ENCODE data around the gene THY1. TPM values are rescaled to one million over a fixed set of nuclear protein-coding genes. Genes with fewer than 3 reads are reported as not detected.

The THY1 gene
- total RNA-seq, 1 donor, result 400 TPM

DNA sequence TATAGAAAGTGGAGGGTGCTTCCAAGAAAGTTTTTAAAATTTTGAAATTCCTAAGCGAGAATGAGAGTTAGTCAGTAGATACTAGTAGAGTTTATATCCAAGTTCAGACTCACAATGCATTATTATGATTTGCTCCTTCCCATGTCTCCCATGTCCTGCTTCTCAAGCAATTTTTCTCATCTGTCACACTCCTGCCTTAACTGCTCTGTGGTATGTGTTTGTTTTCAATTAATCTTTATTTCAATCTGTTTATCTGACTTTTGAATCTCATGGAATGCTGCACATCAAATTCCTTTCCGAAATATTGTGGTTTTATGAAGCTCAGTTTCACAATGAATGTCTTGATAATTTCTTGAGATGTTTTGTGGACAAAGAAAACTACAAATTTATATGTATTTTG is 18.1 kb downstream of the THY1 start:
- no peak overlapping the region for H2AFZ ChIP-seq (ENCODE audit: low read length)
- no peak overlapping the region for H3K4me3 ChIP-seq (ENCODE audit: insufficient read depth, low read length)
- no peaks in the 10 kb centered on the region for H3K27me3 ChIP-seq (ENCODE audit: insufficient read depth, low read length)
- no peak overlapping the region for H3K27ac ChIP-seq (ENCODE audit: low read depth, low read length)
- H3K4me2 ChIP-seq (ENCODE audit: insufficient read depth, low read length), result no peak overlapping the region
- H3K79me2 ChIP-seq (ENCODE audit: insufficient read depth, low read length), result no peaks in the 10 kb centered on the region
- H3K9me3 ChIP-seq (ENCODE audit: low read depth, low read length), result no peaks in the 10 kb centered on the region
- H4K20me1 ChIP-seq (ENCODE audit: insufficient read depth, low read length), result no peaks in the 10 kb centered on the region
- no peak for DNase-seq (ENCODE audit: insufficient read length, low spot score, missing footprints)
- TF ChIP-seq, protein P1, sequence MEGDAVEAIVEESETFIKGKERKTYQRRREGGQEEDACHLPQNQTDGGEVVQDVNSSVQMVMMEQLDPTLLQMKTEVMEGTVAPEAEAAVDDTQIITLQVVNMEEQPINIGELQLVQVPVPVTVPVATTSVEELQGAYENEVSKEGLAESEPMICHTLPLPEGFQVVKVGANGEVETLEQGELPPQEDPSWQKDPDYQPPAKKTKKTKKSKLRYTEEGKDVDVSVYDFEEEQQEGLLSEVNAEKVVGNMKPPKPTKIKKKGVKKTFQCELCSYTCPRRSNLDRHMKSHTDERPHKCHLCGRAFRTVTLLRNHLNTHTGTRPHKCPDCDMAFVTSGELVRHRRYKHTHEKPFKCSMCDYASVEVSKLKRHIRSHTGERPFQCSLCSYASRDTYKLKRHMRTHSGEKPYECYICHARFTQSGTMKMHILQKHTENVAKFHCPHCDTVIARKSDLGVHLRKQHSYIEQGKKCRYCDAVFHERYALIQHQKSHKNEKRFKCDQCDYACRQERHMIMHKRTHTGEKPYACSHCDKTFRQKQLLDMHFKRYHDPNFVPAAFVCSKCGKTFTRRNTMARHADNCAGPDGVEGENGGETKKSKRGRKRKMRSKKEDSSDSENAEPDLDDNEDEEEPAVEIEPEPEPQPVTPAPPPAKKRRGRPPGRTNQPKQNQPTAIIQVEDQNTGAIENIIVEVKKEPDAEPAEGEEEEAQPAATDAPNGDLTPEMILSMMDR (IDR thresholded peaks at IDR 0.05; ENCODE audit: extremely low read depth, low read depth, low read length), result no peak
- no peaks in the 10 kb centered on the region for H3K4me1 ChIP-seq (ENCODE audit: insufficient read depth, low read length)
- no peaks in the 10 kb centered on the region for H3K36me3 ChIP-seq (ENCODE audit: insufficient read depth, low read length)

DNA sequence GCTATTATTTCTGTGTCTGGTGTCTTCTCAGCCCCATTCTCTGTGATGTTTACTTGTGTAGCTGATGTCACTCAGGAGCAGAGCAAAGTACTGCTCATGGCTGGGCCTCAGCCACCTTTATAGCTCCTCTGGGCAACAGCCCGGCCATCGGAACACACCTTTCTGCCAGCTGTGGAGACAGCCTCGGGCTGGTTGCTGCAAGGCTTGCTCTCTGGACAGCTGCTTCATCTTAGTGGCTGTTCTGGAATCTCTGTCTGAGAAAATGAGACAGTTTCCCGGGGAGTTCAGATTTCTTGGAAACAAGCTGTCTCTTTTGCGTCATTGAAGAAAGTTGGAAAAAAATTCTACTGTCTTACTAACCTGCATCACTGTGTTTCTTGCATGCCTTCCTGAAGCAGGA is 20.0 kb downstream of the THY1 start:
- TF ChIP-seq, protein P1 (IDR thresholded peaks at IDR 0.05; ENCODE audit: extremely low read depth, low read depth, low read length), result no peak
- Histone ChIP-seq H3K36me3 (ENCODE audit: insufficient read depth, low read length) (no peaks in the 10 kb centered on the region), H3K27ac (ENCODE audit: low read depth, low read length) (no peak overlapping the region), H2AFZ (ENCODE audit: low read length) (no peak overlapping the region), H4K20me1 (ENCODE audit: insufficient read depth, low read length) (no peaks in the 10 kb centered on the region), H3K27me3 (ENCODE audit: insufficient read depth, low read length) (no peaks in the 10 kb centered on the region), H3K4me3 (ENCODE audit: insufficient read depth, low read length) (no peak overlapping the region), H3K4me1 (ENCODE audit: insufficient read depth, low read length) (no peaks in the 10 kb centered on the region), H3K9me3 (ENCODE audit: low read depth, low read length) (peaks cover 4% of the 10 kb centered on the region), H3K79me2 (ENCODE audit: insufficient read depth, low read length) (no peaks in the 10 kb centered on the region), H3K4me2 (ENCODE audit: insufficient read depth, low read length) (no peak overlapping the region)
- no peak for DNase-seq (ENCODE audit: insufficient read length, low spot score, missing footprints)

DNA sequence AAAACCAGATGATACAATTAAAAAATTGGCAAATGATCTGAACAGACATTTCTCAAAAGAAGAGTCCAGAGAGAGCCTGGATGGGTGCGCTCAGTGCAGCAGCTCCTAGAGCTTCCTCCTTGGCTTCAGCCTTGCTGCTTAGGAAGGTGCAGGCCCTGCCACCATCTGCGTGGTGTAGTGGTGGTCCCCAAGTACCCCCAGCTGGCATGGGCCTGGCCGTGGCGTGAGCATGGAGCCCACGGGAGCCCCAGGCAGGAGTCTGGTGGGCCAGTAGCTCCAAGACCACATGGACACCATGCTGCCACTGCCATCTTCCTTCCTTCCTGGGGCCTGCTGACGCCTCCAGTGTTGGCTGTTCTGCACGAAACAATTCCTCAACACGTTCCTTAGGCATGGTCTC is 20.5 kb downstream of the THY1 start:
- Histone ChIP-seq H3K27me3 (ENCODE audit: insufficient read depth, low read length) (no peaks in the 10 kb centered on the region), H3K4me2 (ENCODE audit: insufficient read depth, low read length) (no peak overlapping the region), H3K4me1 (ENCODE audit: insufficient read depth, low read length) (no peaks in the 10 kb centered on the region), H3K36me3 (ENCODE audit: insufficient read depth, low read length) (no peaks in the 10 kb centered on the region), H3K9me3 (ENCODE audit: low read depth, low read length) (peaks cover 5% of the 10 kb centered on the region), H2AFZ (ENCODE audit: low read length) (no peak overlapping the region), H3K79me2 (ENCODE audit: insufficient read depth, low read length) (no peaks in the 10 kb centered on the region), H4K20me1 (ENCODE audit: insufficient read depth, low read length) (no peaks in the 10 kb centered on the region), H3K4me3 (ENCODE audit: insufficient read depth, low read length) (no peak overlapping the region), H3K27ac (ENCODE audit: low read depth, low read length) (no peak overlapping the region)
- no peak for DNase-seq (ENCODE audit: insufficient read length, low spot score, missing footprints)
- TF ChIP-seq, protein P1 (IDR thresholded peaks at IDR 0.05; ENCODE audit: extremely low read depth, low read depth, low read length), result no peak

DNA sequence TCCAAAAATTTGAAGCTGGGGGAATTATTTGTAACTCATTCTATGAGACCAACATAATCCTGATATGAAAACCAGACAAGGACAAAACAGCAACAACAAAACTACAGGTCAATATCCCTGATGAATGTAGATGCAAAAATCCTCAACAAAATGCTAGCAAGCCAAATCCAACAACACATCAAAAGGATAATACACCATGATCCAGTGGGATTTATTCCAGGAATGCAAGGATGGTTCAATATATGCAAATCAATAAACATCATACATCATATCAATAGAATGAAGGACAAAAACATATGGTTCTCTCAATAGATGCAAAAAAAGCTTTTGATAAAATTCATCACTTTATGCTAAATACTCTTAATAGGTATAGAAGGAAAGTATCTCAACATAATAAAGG is 22.1 kb downstream of the THY1 start:
- DNase-seq (ENCODE audit: insufficient read length, low spot score, missing footprints), result no peak
- TF ChIP-seq, protein P1 (IDR thresholded peaks at IDR 0.05; ENCODE audit: extremely low read depth, low read depth, low read length), result no peak
- no peak overlapping the region for H3K27ac ChIP-seq (ENCODE audit: low read depth, low read length)
- H3K79me2 ChIP-seq (ENCODE audit: insufficient read depth, low read length), result no peaks in the 10 kb centered on the region
- H3K4me2 ChIP-seq (ENCODE audit: insufficient read depth, low read length), result no peak overlapping the region
- H3K9me3 ChIP-seq (ENCODE audit: low read depth, low read length), result peaks cover 5% of the 10 kb centered on the region
- H3K4me1 ChIP-seq (ENCODE audit: insufficient read depth, low read length), result no peaks in the 10 kb centered on the region
- H3K27me3 ChIP-seq (ENCODE audit: insufficient read depth, low read length), result no peaks in the 10 kb centered on the region
- no peaks in the 10 kb centered on the region for H4K20me1 ChIP-seq (ENCODE audit: insufficient read depth, low read length)
- H2AFZ ChIP-seq (ENCODE audit: low read length), result no peak overlapping the region
- H3K36me3 ChIP-seq (ENCODE audit: insufficient read depth, low read length), result no peaks in the 10 kb centered on the region
- no peak overlapping the region for H3K4me3 ChIP-seq (ENCODE audit: insufficient read depth, low read length)
